Measurements from ENCODE around the gene FAHD2A. TPM values are rescaled to one million over a fixed set of nuclear protein-coding genes. Genes with fewer than 3 reads are reported as not detected.
A peak's percentile ranks its signal among the peaks of the same experiment; 100 is the strongest.
"Not testable (repeated sequence)": the region's sequence is repeated elsewhere in the genome, so short reads cannot be mapped to it uniquely, and the experiment has no call there.

The FAHD2A gene
- total RNA-seq, 1 experiment from 2014 or later = 52.7 TPM

- not testable (repeated sequence) for H3K27ac ChIP-seq; H3K27me3 ChIP-seq (replicated peaks); DNase-seq (ENCODE audit: low read depth in 1 of 2, low spot score in 2 of 2); H3K36me3 ChIP-seq; H3K9me3 ChIP-seq (replicated peaks); H3K4me3 ChIP-seq
- H3K4me1 ChIP-seq (replicated peaks) = peaks cover 17% of the 10 kb centered on the region
These were observed 13.1 kb downstream of the FAHD2A start for GRCh38 chr2:95415561-95415960.

- not testable (repeated sequence) for H3K27me3 ChIP-seq (replicated peaks); H3K4me3 ChIP-seq; DNase-seq (ENCODE audit: low read depth in 1 of 2, low spot score in 2 of 2); H3K9me3 ChIP-seq (replicated peaks); H3K27ac ChIP-seq; H3K4me1 ChIP-seq (replicated peaks); H3K36me3 ChIP-seq
These were observed 24.8 kb downstream of the FAHD2A start for GRCh38 chr2:95427196-95427867.

GRCh38 chr2:95429748-95430467, 27.4 kb downstream of the FAHD2A start:
- not testable (repeated sequence) for H3K9me3 ChIP-seq (replicated peaks); H3K27me3 ChIP-seq (replicated peaks); DNase-seq (ENCODE audit: low read depth in 1 of 2, low spot score in 2 of 2); H3K4me3 ChIP-seq; H3K4me1 ChIP-seq (replicated peaks); H3K36me3 ChIP-seq; H3K27ac ChIP-seq

GRCh38 chr2:95433373-95433772, 30.9 kb downstream of the FAHD2A start:
- H3K9me3 ChIP-seq (replicated peaks); H3K27me3 ChIP-seq (replicated peaks); H3K4me1 ChIP-seq (replicated peaks); H3K36me3 ChIP-seq; H3K4me3 ChIP-seq; DNase-seq (ENCODE audit: low read depth in 1 of 2, low spot score in 2 of 2); H3K27ac ChIP-seq: not testable (repeated sequence)

- not testable (repeated sequence) for H3K9me3 ChIP-seq (replicated peaks); H3K27me3 ChIP-seq (replicated peaks); H3K4me1 ChIP-seq (replicated peaks); H3K36me3 ChIP-seq; H3K27ac ChIP-seq; DNase-seq (ENCODE audit: low read depth in 1 of 2, low spot score in 2 of 2); H3K4me3 ChIP-seq
These were observed 31.5 kb downstream of the FAHD2A start for GRCh38 chr2:95433973-95434372.

- DNase-seq (ENCODE audit: low read depth in 1 of 2, low spot score in 2 of 2) = peak; percentile 38 to 98
- H3K36me3 ChIP-seq; H3K27ac ChIP-seq; H3K4me3 ChIP-seq; H3K27me3 ChIP-seq (replicated peaks); H3K4me1 ChIP-seq (replicated peaks); H3K9me3 ChIP-seq (replicated peaks): not testable (repeated sequence)
These were observed 32.1 kb downstream of the FAHD2A start for GRCh38 chr2:95434507-95435076.

GRCh38 chr2:95435162-95435871, 32.8 kb downstream of the FAHD2A start:
- H3K4me3 ChIP-seq; H3K9me3 ChIP-seq (replicated peaks); DNase-seq (ENCODE audit: low read depth in 1 of 2, low spot score in 2 of 2); H3K27ac ChIP-seq; H3K36me3 ChIP-seq; H3K27me3 ChIP-seq (replicated peaks); H3K4me1 ChIP-seq (replicated peaks): not testable (repeated sequence)

GRCh38 chr2:95435872-95436209, 33.3 kb downstream of the FAHD2A start:
- H3K4me1 ChIP-seq (replicated peaks); DNase-seq (ENCODE audit: low read depth in 1 of 2, low spot score in 2 of 2); H3K27ac ChIP-seq; H3K4me3 ChIP-seq; H3K36me3 ChIP-seq; H3K9me3 ChIP-seq (replicated peaks); H3K27me3 ChIP-seq (replicated peaks): not testable (repeated sequence)

- not testable (repeated sequence) for DNase-seq (ENCODE audit: low read depth in 1 of 2, low spot score in 2 of 2); H3K27me3 ChIP-seq (replicated peaks); H3K9me3 ChIP-seq (replicated peaks); H3K27ac ChIP-seq; H3K36me3 ChIP-seq; H3K4me1 ChIP-seq (replicated peaks); H3K4me3 ChIP-seq
These were observed 40.1 kb downstream of the FAHD2A start for GRCh38 chr2:95442474-95443099.

- H3K27me3 ChIP-seq (replicated peaks); H3K4me1 ChIP-seq (replicated peaks); H3K9me3 ChIP-seq (replicated peaks); DNase-seq (ENCODE audit: low read depth in 1 of 2, low spot score in 2 of 2); H3K27ac ChIP-seq; H3K36me3 ChIP-seq; H3K4me3 ChIP-seq: not testable (repeated sequence)
These were observed 42.8 kb downstream of the FAHD2A start for GRCh38 chr2:95445317-95445716.

- not testable (repeated sequence) for H3K4me1 ChIP-seq (replicated peaks); DNase-seq (ENCODE audit: low read depth in 1 of 2, low spot score in 2 of 2); H3K27me3 ChIP-seq (replicated peaks); H3K27ac ChIP-seq; H3K4me3 ChIP-seq; H3K36me3 ChIP-seq; H3K9me3 ChIP-seq (replicated peaks)
These were observed 60.8 kb downstream of the FAHD2A start for GRCh38 chr2:95463292-95463691.
